HepG2 (cell line): ENCODE data around the gene SPRN. TPM values are rescaled to one million over a fixed set of nuclear protein-coding genes. Genes with fewer than 3 reads are reported as not detected.
A peak's percentile ranks its signal among the peaks of the same experiment; 100 is the strongest.

Experiments used
- ATF7-NPFF ChIP-seq: sonication (generic); formaldehyde crosslinking; IDR thresholded peaks from 2 replicates; pipeline ENCODE4 v1.8.1; 2023; ENCODE audit warnings: mild to moderate bottlenecking, low read depth, missing genetic modification reagents, moderate library complexity
- BHLHE40 ChIP-seq: IDR thresholded peaks from 2 replicates; pipeline ENCODE4 v1.6.1; 2011; ENCODE audit warnings: low read length, improper control_type of control experiment
- DBP ChIP-seq: sonication (generic); formaldehyde crosslinking; IDR thresholded peaks from 2 replicates; pipeline ENCODE4 v1.4.0; 2020; ENCODE audit warnings: missing genetic modification reagents; ENCODE audit errors: not compliant biosample characterization
- HDAC2 ChIP-seq: sonication (generic); formaldehyde crosslinking; IDR thresholded peaks from 2 replicates; pipeline ENCODE4 v1.4.0; 2020; ENCODE audit warnings: missing genetic modification reagents
- PBX2 ChIP-seq: IDR thresholded peaks from 2 replicates; pipeline ENCODE4 v1.6.1; 2016; ENCODE audit warnings: control low read depth
- SKIL ChIP-seq: sonication (generic); formaldehyde crosslinking; IDR thresholded peaks from 2 replicates; pipeline ENCODE4 v1.8.0; 2022; ENCODE audit warnings: missing genetic modification reagents, mild to moderate bottlenecking, moderate library complexity, borderline replicate concordance
- SMAD1 ChIP-seq: sonication (generic); formaldehyde crosslinking; IDR thresholded peaks from 2 replicates; pipeline ENCODE4 v1.4.0; 2020; ENCODE audit warnings: missing genetic modification reagents, low read depth, mild to moderate bottlenecking, borderline replicate concordance
- TCF12 ChIP-seq, 2 experiments: fragments of 450-650 bp in 1 of 2; sonication (generic) in 1 of 2; formaldehyde crosslinking in 1 of 2; IDR thresholded peaks; 2 replicates each; pipeline versions ENCODE4 v1.6.1 to v1.8.0; 2017 to 2022; ENCODE audit warnings: antibody characterized with exemption in 1 of 2, mild to moderate bottlenecking in 1 of 2, missing genetic modification reagents in 1 of 2, moderate library complexity in 1 of 2
- YEATS2 ChIP-seq: sonication (generic); formaldehyde crosslinking; IDR thresholded peaks from 2 replicates; pipeline ENCODE4 v1.4.0; 2020; ENCODE audit warnings: missing genetic modification reagents, borderline replicate concordance
- ZGPAT ChIP-seq: IDR thresholded peaks from 2 replicates; pipeline ENCODE4 v1.6.1; 2016; ENCODE audit warnings: mild to moderate bottlenecking
- ZNF441 ChIP-seq: sonication (generic); formaldehyde crosslinking; IDR thresholded peaks from 2 replicates; pipeline ENCODE4 v1.7.0; 2021; ENCODE audit warnings: missing genetic modification reagents, borderline replicate concordance
- ZNF484 ChIP-seq: sonication (generic); formaldehyde crosslinking; IDR thresholded peaks from 2 replicates; pipeline ENCODE4 v1.5.1; 2020; ENCODE audit warnings: mild to moderate bottlenecking, low read depth, missing genetic modification reagents, borderline replicate concordance
- ZNF616 ChIP-seq: sonication (generic); formaldehyde crosslinking; IDR thresholded peaks from 2 replicates; pipeline ENCODE4 v1.5.0; 2020; ENCODE audit warnings: low read depth, mild to moderate bottlenecking, missing genetic modification reagents
- ZNF704 ChIP-seq: sonication (generic); formaldehyde crosslinking; IDR thresholded peaks from 2 replicates; pipeline ENCODE4 v1.8.1; 2023; ENCODE audit warnings: mild to moderate bottlenecking, inconsistent platforms, moderate library complexity, missing genetic modification reagents, borderline replicate concordance
- polyA plus RNA-seq, 8 experiments: library from polyadenylated mRNA; depleted of rRNA in 3 of 8; stranded (reverse) in 7 of 8; unstranded in 1 of 8; fragments of >200 nt; fragmentation: Illumina TruSeq in 4 of 8; extraction: Trizol in 4 of 8; gene quantifications; 2 replicates each; pipeline versions ENCODE4 v1.2.1 to v1.2.3, GENCODE V29; 2011 to 2016; ENCODE audit warnings: low read depth in 4 of 8, missing spikeins in 1 of 8, mixed read lengths in 1 of 8; ENCODE audit not compliant: insufficient read depth in 1 of 8
- total RNA-seq, 5 experiments: library from RNA; depleted of rRNA; stranded (reverse); fragments of >200 nt; fragmentation: Illumina TruSeq; extraction: Trizol; gene quantifications; 2 replicates each; pipeline ENCODE4 v1.2.3, GENCODE V29; 2016; ENCODE audit warnings: low read depth in 1 of 5
- TF ChIP-seq, protein P1 (sequence below): IDR thresholded peaks from 2 replicates; pipeline ENCODE4 v1.4.0; 2020; ENCODE audit warnings: mild to moderate bottlenecking, missing genetic modification reagents

SPRN gene
- total and polyA plus RNA-seq, 2 of the 13 experiments (the other 11 are each of a cell fraction or from before 2014, with no cell fraction given), result not detected

- peak; percentile 34; the same call in 1 of the 2 replicates for TF ChIP-seq SMAD1 (CRISPR knock-in tag)
- TF ChIP-seq YEATS2 (CRISPR knock-in tag), result peak; percentile 67
- TF ChIP-seq ZNF704, result 0 out of 2 replicates have a peak, but pooled peaks have one; percentile 30
- no peak for TF ChIP-seq ZNF484 (CRISPR knock-in tag)
- TF ChIP-seq, protein P1, sequence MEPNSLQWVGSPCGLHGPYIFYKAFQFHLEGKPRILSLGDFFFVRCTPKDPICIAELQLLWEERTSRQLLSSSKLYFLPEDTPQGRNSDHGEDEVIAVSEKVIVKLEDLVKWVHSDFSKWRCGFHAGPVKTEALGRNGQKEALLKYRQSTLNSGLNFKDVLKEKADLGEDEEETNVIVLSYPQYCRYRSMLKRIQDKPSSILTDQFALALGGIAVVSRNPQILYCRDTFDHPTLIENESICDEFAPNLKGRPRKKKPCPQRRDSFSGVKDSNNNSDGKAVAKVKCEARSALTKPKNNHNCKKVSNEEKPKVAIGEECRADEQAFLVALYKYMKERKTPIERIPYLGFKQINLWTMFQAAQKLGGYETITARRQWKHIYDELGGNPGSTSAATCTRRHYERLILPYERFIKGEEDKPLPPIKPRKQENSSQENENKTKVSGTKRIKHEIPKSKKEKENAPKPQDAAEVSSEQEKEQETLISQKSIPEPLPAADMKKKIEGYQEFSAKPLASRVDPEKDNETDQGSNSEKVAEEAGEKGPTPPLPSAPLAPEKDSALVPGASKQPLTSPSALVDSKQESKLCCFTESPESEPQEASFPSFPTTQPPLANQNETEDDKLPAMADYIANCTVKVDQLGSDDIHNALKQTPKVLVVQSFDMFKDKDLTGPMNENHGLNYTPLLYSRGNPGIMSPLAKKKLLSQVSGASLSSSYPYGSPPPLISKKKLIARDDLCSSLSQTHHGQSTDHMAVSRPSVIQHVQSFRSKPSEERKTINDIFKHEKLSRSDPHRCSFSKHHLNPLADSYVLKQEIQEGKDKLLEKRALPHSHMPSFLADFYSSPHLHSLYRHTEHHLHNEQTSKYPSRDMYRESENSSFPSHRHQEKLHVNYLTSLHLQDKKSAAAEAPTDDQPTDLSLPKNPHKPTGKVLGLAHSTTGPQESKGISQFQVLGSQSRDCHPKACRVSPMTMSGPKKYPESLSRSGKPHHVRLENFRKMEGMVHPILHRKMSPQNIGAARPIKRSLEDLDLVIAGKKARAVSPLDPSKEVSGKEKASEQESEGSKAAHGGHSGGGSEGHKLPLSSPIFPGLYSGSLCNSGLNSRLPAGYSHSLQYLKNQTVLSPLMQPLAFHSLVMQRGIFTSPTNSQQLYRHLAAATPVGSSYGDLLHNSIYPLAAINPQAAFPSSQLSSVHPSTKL, result 0 out of 2 replicates have a peak, but pooled peaks have one; percentile 8
- peak; percentile 59; the same call in 1 of the 2 replicates for TF ChIP-seq ATF7-NPFF (CRISPR knock-in tag)
- no peak for TF ChIP-seq ZGPAT (CRISPR knock-in tag)
- peak; percentile 56; the same call in 1 of the 2 replicates for TF ChIP-seq ZNF616 (CRISPR knock-in tag)
- no peak for TF ChIP-seq PBX2 (CRISPR knock-in tag)
- 0 out of 2 replicates have a peak, but pooled peaks have one; percentile 9 for TF ChIP-seq HDAC2 (CRISPR knock-in tag)
- TF ChIP-seq TCF12 (IDR thresholded peaks at IDR 0.05), result no peak
- 0 out of 2 replicates have a peak, but pooled peaks have one; percentile 46 for TF ChIP-seq TCF12 (CRISPR knock-in tag; IDR thresholded peaks at IDR 0.05)
- no peak for TF ChIP-seq SKIL (CRISPR knock-in tag)
- TF ChIP-seq DBP, result no peak
- no peak for TF ChIP-seq BHLHE40
- TF ChIP-seq ZNF441 (CRISPR knock-in tag), result no peak
Observed at GRCh38 chr10:133373174-133374090, 51.0 kb downstream of the SPRN start, which contains the start of gene ECHS1 (continued).
